Natural killer cell (primary cell): ENCODE results near the gene ZBTB43. TPM values are rescaled to one million over a fixed set of nuclear protein-coding genes. Genes with fewer than 3 reads are reported as not detected.

ENCODE experiments used
- ATAC-seq, 3 donors: fragments of 150-1000 bp in 2 of 3; fragments of 200-7000 bp in 1 of 3; cut with Tn5 transposase; 1 replicate in 1 of 3; 2 replicates in 2 of 3; pipeline ENCODE4 v1.10.0; 2021; ENCODE audit warnings: mild to moderate bottlenecking in 2 of 3, moderate library complexity in 2 of 3
- DNase-seq, 2 donors: peaks; one replicate each; pipeline versions ENCODE4 v3.0.0 to v3.0.0-alpha.2; 2013 to 2021; ENCODE audit warnings: mixed read lengths in 1 of 2
- H3K27ac ChIP-seq: one replicate; pipeline ENCODE4 v1.5.1; 2013; ENCODE audit warnings: mild to moderate bottlenecking, low read length
- H3K27me3 ChIP-seq: one replicate; pipeline ENCODE4 v1.6.1; 2013; ENCODE audit warnings: low read length; ENCODE audit not compliant: control insufficient read depth, insufficient read depth
- H3K36me3 ChIP-seq: one replicate; pipeline ENCODE4 v1.6.1; 2013; ENCODE audit warnings: low read length; ENCODE audit not compliant: control insufficient read depth, insufficient read depth
- H3K4me1 ChIP-seq: one replicate; pipeline ENCODE4 v1.6.1; 2013; ENCODE audit warnings: low read length; ENCODE audit not compliant: control insufficient read depth, insufficient read depth
- H3K4me3 ChIP-seq: one replicate; pipeline ENCODE4 v1.5.1; 2013; ENCODE audit warnings: low read length
- H3K9me3 ChIP-seq: one replicate; pipeline ENCODE4 v1.6.1; 2013; ENCODE audit warnings: low read length; ENCODE audit not compliant: control insufficient read depth, insufficient read depth
- H3K27ac Mint-ChIP-seq, 2 donors: one replicate each; pipeline ENCODE4 v1.8.0; 2022; ENCODE audit warnings: mild to moderate bottlenecking in 2 of 2, mixed read lengths in 2 of 2, moderate library complexity in 1 of 2
- H3K27me3 Mint-ChIP-seq, 2 donors: one replicate each; pipeline ENCODE4 v1.8.0; 2022; ENCODE audit warnings: low read depth in 2 of 2, mixed read lengths in 2 of 2
- H3K36me3 Mint-ChIP-seq: one replicate; pipeline ENCODE4 v1.8.0; 2022; ENCODE audit warnings: mixed read lengths
- H3K4me1 Mint-ChIP-seq, 2 donors: one replicate each; pipeline ENCODE4 v1.8.0; 2022; ENCODE audit warnings: mixed read lengths in 2 of 2
- H3K4me3 Mint-ChIP-seq: one replicate; pipeline ENCODE4 v1.8.0; 2022; ENCODE audit warnings: mild to moderate bottlenecking, moderate library complexity, mixed read lengths
- H3K9me3 Mint-ChIP-seq, 2 donors: one replicate each; pipeline ENCODE4 v1.8.0; 2022; ENCODE audit warnings: mixed read lengths in 2 of 2
- CTCF ChIP-seq: fragments of 200-600 bp; IDR thresholded peaks from one replicate; pipeline ENCODE4 v1.8.0; 2022; ENCODE audit warnings: antibody characterized with exemption
- WGBS: methylation state at CpG from one replicate; pipeline ENCODE4 v1.1.7; 2013; ENCODE audit warnings: missing lambda C conversion rate; ENCODE audit not compliant: insufficient coverage; 5-methylcytosine and 5-hydroxymethylcytosine counted together
- intact Hi-C: fragments of 100-400 bp; cut with micrococcal nuclease; formaldehyde crosslinking; loops from one replicate; pipeline ENCODE4 v1.14.2; 2022
- total RNA-seq, 4 donors: library from RNA; stranded (reverse); fragments of 120-200 nt in 1 of 4; gene quantifications; one replicate each; pipeline versions ENCODE4 v1.2.3 to v1.2.4, GENCODE V29; 2013 to 2022

Gene ZBTB43
- total RNA-seq, 3 donors from 2014 or later (not counting 1 experiment from before 2014, with no cell fraction given): 42.1 to 61.0 (median 57.2) TPM

- no peaks in the 10 kb centered on the region for H3K36me3 Mint-ChIP-seq
- Histone ChIP-seq H3K9me3 (no peaks in the 10 kb centered on the region), H3K27me3 (no peaks in the 10 kb centered on the region), H3K36me3 (peaks cover 7% of the 10 kb centered on the region), H3K4me3 (peak overlapping the region; percentile 62), H3K27ac (peak overlapping the region; percentile 41), H3K4me1 (peaks cover 24% of the 10 kb centered on the region)
- TF ChIP-seq CTCF: no peak
- WGBS: under 1% methylated on average over 71 of the region's 71 CpGs
- peak overlapping the region; percentile 75 to 83 for H3K27ac Mint-ChIP-seq
- DNase-seq: peak; percentile 21 to 37
- ATAC-seq: peak; percentile 22 to 27 (median 22)
- no peaks in the 10 kb centered on the region for H3K9me3 Mint-ChIP-seq
- H3K27me3 Mint-ChIP-seq: peaks cover 13 to 15% of the 10 kb centered on the region in 2 donors
- H3K4me1 Mint-ChIP-seq: peaks cover 21 to 30% of the 10 kb centered on the region in 2 donors
- intact Hi-C loops: no loop called here
- peak overlapping the region; percentile 93 for H3K4me3 Mint-ChIP-seq
Observed at GRCh38 chr9:126860757-126861466, 56.1 kb downstream of the ZBTB43 start.

- intact Hi-C loops: no loop called here
- Histone ChIP-seq H3K4me1 (peaks cover 24% of the 10 kb centered on the region), H3K4me3 (peak overlapping the region; percentile 62), H3K27ac (no peak overlapping the region), H3K9me3 (no peaks in the 10 kb centered on the region), H3K36me3 (peaks cover 11% of the 10 kb centered on the region), H3K27me3 (no peaks in the 10 kb centered on the region)
- no peak for ATAC-seq
- peak overlapping the region; percentile 93 for H3K4me3 Mint-ChIP-seq
- TF ChIP-seq CTCF: no peak
- peak in 1 of 2 donors; percentile 31 for DNase-seq
- no peaks in the 10 kb centered on the region for H3K36me3 Mint-ChIP-seq
- peak overlapping the region; percentile 41 to 75 for H3K27ac Mint-ChIP-seq
- WGBS: 33% methylated on average over 2 of the region's 3 CpGs
- H3K4me1 Mint-ChIP-seq: peaks cover 21 to 30% of the 10 kb centered on the region in 2 donors
- H3K9me3 Mint-ChIP-seq: no peaks in the 10 kb centered on the region
- peaks cover 8 to 9% of the 10 kb centered on the region in 2 donors for H3K27me3 Mint-ChIP-seq
Observed at GRCh38 chr9:126861707-126862103, 56.9 kb downstream of the ZBTB43 start.

GRCh38 chr9:126862104-126862761 is 57.4 kb downstream of the ZBTB43 start:
- Histone ChIP-seq H3K4me3 (no peak overlapping the region), H3K36me3 (peaks cover 11% of the 10 kb centered on the region), H3K27ac (no peak overlapping the region), H3K4me1 (peaks cover 24% of the 10 kb centered on the region), H3K9me3 (no peaks in the 10 kb centered on the region), H3K27me3 (no peaks in the 10 kb centered on the region)
- H3K27me3 Mint-ChIP-seq: peaks cover 6 to 9% of the 10 kb centered on the region in 2 donors
- no peak for TF ChIP-seq CTCF
- DNase-seq (no peak), ATAC-seq (no peak)
- no peaks in the 10 kb centered on the region for H3K36me3 Mint-ChIP-seq
- WGBS: 26% methylated on average over 11 of the region's 11 CpGs
- no peaks in the 10 kb centered on the region for H3K9me3 Mint-ChIP-seq
- intact Hi-C loops: no loop called here
- peak overlapping the region; percentile 93 for H3K4me3 Mint-ChIP-seq
- peak overlapping the region; percentile 41 to 75 for H3K27ac Mint-ChIP-seq
- H3K4me1 Mint-ChIP-seq: peaks cover 25 to 30% of the 10 kb centered on the region in 2 donors
